Karpas-422 (cell line): ENCODE measurements around the gene CFTR. TPM values are rescaled to one million over a fixed set of nuclear protein-coding genes. Genes with fewer than 3 reads are reported as not detected.
"Not testable (repeated sequence)": the region's sequence is repeated elsewhere in the genome, so short reads cannot be mapped to it uniquely, and the experiment has no call there.

Experiments used
- DNase-seq: peaks from one replicate; pipeline ENCODE4 v3.0.0-alpha.2; 2015
- H2AFZ ChIP-seq: fragments of 200-600 bp; sonication (generic); 2 replicates; pipeline ENCODE4 v1.6.1; 2014; ENCODE audit warnings: antibody characterized with exemption, low read length, mixed read lengths
- H3K27ac ChIP-seq: fragments of 200-600 bp; sonication (generic); 2 replicates; pipeline ENCODE4 v1.5.1; 2014; ENCODE audit warnings: mild to moderate bottlenecking, low read length, moderate library complexity
- H3K27me3 ChIP-seq: fragments of 200-600 bp; sonication (generic); 2 replicates; pipeline ENCODE4 v1.6.1; 2014; ENCODE audit warnings: low read length, mixed read lengths
- H3K36me3 ChIP-seq: fragments of 200-600 bp; sonication (generic); 2 replicates; pipeline ENCODE4 v1.6.1; 2014; ENCODE audit warnings: low read length, mixed read lengths; ENCODE audit not compliant: insufficient read depth
- H3K4me1 ChIP-seq: fragments of 200-600 bp; sonication (generic); 2 replicates; pipeline ENCODE4 v1.6.1; 2014; ENCODE audit warnings: mild to moderate bottlenecking, low read length, mixed read lengths
- H3K4me2 ChIP-seq: fragments of 200-600 bp; sonication (generic); 2 replicates; pipeline ENCODE4 v1.6.1; 2014; ENCODE audit warnings: low read length, low read depth, mild to moderate bottlenecking; ENCODE audit not compliant: poor library complexity, severe bottlenecking
- H3K4me3 ChIP-seq: fragments of 200-600 bp; sonication (generic); 2 replicates; pipeline ENCODE4 v1.5.1; 2014; ENCODE audit warnings: mild to moderate bottlenecking, antibody characterized with exemption, low read length, mixed read lengths
- H3K79me2 ChIP-seq: fragments of 200-600 bp; sonication (generic); 2 replicates; pipeline ENCODE4 v1.6.1; 2014; ENCODE audit warnings: mild to moderate bottlenecking, low read length, mixed read lengths
- H3K9ac ChIP-seq: fragments of 200-600 bp; sonication (generic); 2 replicates; pipeline ENCODE4 v1.6.0; 2014; ENCODE audit warnings: low read length
- H3K9me2 ChIP-seq: fragments of 200-600 bp; sonication (generic), shearing (Covaris generic); replicated peaks from 2 replicates; pipeline ENCODE4 v1.6.0; 2014; ENCODE audit warnings: mild to moderate bottlenecking, low read length, moderate library complexity; ENCODE audit not compliant: insufficient read depth
- H3K9me3 ChIP-seq: fragments of 300-700, 200-600 bp; sonication (generic); 2 replicates; pipeline ENCODE4 v1.6.1; 2014; ENCODE audit warnings: low read length, mixed read lengths
- H4K20me1 ChIP-seq: fragments of 200-600 bp; sonication (generic); 2 replicates; pipeline ENCODE4 v1.6.1; 2014; ENCODE audit warnings: mild to moderate bottlenecking, antibody characterized with exemption, low read length, low read depth; ENCODE audit not compliant: insufficient read depth
- total RNA-seq: library from RNA; depleted of rRNA; stranded (reverse); fragments of >200 nt; shearing (Covaris generic); gene quantifications from 2 replicates; pipeline ENCODE4 v1.2.3, GENCODE V29; 2014; ENCODE audit warnings: low replicate concordance

CFTR gene
- total RNA-seq, 1 experiment from 2014 or later, result not detected

GRCh38 chr7:117460815-117461214 lies 19.0 kb upstream of the CFTR start:
- not testable (repeated sequence) for H3K9me2 ChIP-seq, H3K36me3 ChIP-seq, H3K9me3 ChIP-seq, H3K4me3 ChIP-seq, H3K4me1 ChIP-seq, H3K4me2 ChIP-seq, H3K79me2 ChIP-seq, H3K27me3 ChIP-seq, DNase-seq, H4K20me1 ChIP-seq, H2AFZ ChIP-seq, H3K9ac ChIP-seq, H3K27ac ChIP-seq

- Histone ChIP-seq H3K9ac (no peak overlapping the region), H3K9me2 (no peaks in the 10 kb centered on the region), H2AFZ (no peak overlapping the region), H3K9me3 (no peaks in the 10 kb centered on the region), H3K36me3 (no peaks in the 10 kb centered on the region), H4K20me1 (no peaks in the 10 kb centered on the region), H3K27me3 (no peaks in the 10 kb centered on the region), H3K27ac (no peak overlapping the region), H3K4me1 (no peaks in the 10 kb centered on the region), H3K4me2 (no peak overlapping the region), H3K4me3 (no peak overlapping the region), H3K79me2 (no peaks in the 10 kb centered on the region)
- no peak for DNase-seq
Measured at GRCh38 chr7:117468174-117468573, 11.7 kb upstream of the CFTR start.

GRCh38 chr7:117470777-117471176 lies 9.0 kb upstream of the CFTR start:
- DNase-seq, result no peak
- Histone ChIP-seq H3K4me2 (no peak overlapping the region), H3K27ac (no peak overlapping the region), H3K4me3 (no peak overlapping the region), H4K20me1 (no peaks in the 10 kb centered on the region), H3K9me2 (no peaks in the 10 kb centered on the region), H3K9ac (no peak overlapping the region), H3K4me1 (no peaks in the 10 kb centered on the region), H3K27me3 (no peaks in the 10 kb centered on the region), H3K36me3 (no peaks in the 10 kb centered on the region), H3K9me3 (no peaks in the 10 kb centered on the region), H3K79me2 (no peaks in the 10 kb centered on the region), H2AFZ (no peak overlapping the region)

GRCh38 chr7:117472335-117472734 lies 7.5 kb upstream of the CFTR start:
- H3K9me2 ChIP-seq, result no peaks in the 10 kb centered on the region
- H4K20me1 ChIP-seq, result no peaks in the 10 kb centered on the region
- H3K9me3 ChIP-seq, result no peaks in the 10 kb centered on the region
- H3K27ac ChIP-seq, result no peak overlapping the region
- DNase-seq, result no peak
- H3K4me2 ChIP-seq, result no peak overlapping the region
- H3K4me3 ChIP-seq, result no peak overlapping the region
- no peaks in the 10 kb centered on the region for H3K27me3 ChIP-seq
- H3K36me3 ChIP-seq, result no peaks in the 10 kb centered on the region
- no peaks in the 10 kb centered on the region for H3K79me2 ChIP-seq
- no peak overlapping the region for H2AFZ ChIP-seq
- H3K9ac ChIP-seq, result no peak overlapping the region
- no peaks in the 10 kb centered on the region for H3K4me1 ChIP-seq

GRCh38 chr7:117476557-117477215 lies 3.1 kb upstream of the CFTR start:
- Histone ChIP-seq H3K4me1 (no peaks in the 10 kb centered on the region), H3K9ac (no peak overlapping the region), H3K4me3 (no peak overlapping the region), H3K4me2 (no peak overlapping the region), H4K20me1 (no peaks in the 10 kb centered on the region), H2AFZ (no peak overlapping the region), H3K79me2 (no peaks in the 10 kb centered on the region), H3K27me3 (no peaks in the 10 kb centered on the region), H3K27ac (no peak overlapping the region), H3K9me3 (no peaks in the 10 kb centered on the region), H3K9me2 (no peaks in the 10 kb centered on the region), H3K36me3 (no peaks in the 10 kb centered on the region)
- no peak for DNase-seq

- no peaks in the 10 kb centered on the region for H3K9me3 ChIP-seq
- no peaks in the 10 kb centered on the region for H3K4me1 ChIP-seq
- H3K4me2 ChIP-seq, result no peak overlapping the region
- no peak overlapping the region for H3K27ac ChIP-seq
- H3K27me3 ChIP-seq, result no peaks in the 10 kb centered on the region
- no peak overlapping the region for H3K4me3 ChIP-seq
- H3K9me2 ChIP-seq, result no peaks in the 10 kb centered on the region
- H2AFZ ChIP-seq, result no peak overlapping the region
- no peak overlapping the region for H3K9ac ChIP-seq
- no peaks in the 10 kb centered on the region for H3K79me2 ChIP-seq
- H4K20me1 ChIP-seq, result no peaks in the 10 kb centered on the region
- DNase-seq, result no peak
- no peaks in the 10 kb centered on the region for H3K36me3 ChIP-seq
Measured at GRCh38 chr7:117478836-117479224, 995 bp upstream of the CFTR start.

- DNase-seq, result no peak
- no peaks in the 10 kb centered on the region for H3K4me1 ChIP-seq
- no peaks in the 10 kb centered on the region for H3K79me2 ChIP-seq
- H3K4me3 ChIP-seq, result no peak overlapping the region
- no peaks in the 10 kb centered on the region for H3K36me3 ChIP-seq
- no peak overlapping the region for H2AFZ ChIP-seq
- no peak overlapping the region for H3K9ac ChIP-seq
- H3K4me2 ChIP-seq, result no peak overlapping the region
- no peaks in the 10 kb centered on the region for H3K27me3 ChIP-seq
- no peaks in the 10 kb centered on the region for H3K9me3 ChIP-seq
- H3K27ac ChIP-seq, result no peak overlapping the region
- H4K20me1 ChIP-seq, result no peaks in the 10 kb centered on the region
- no peaks in the 10 kb centered on the region for H3K9me2 ChIP-seq
Measured at GRCh38 chr7:117480055-117480362, 184 bp downstream of the CFTR start.

- no peaks in the 10 kb centered on the region for H3K9me2 ChIP-seq
- H4K20me1 ChIP-seq, result no peaks in the 10 kb centered on the region
- no peak for DNase-seq
- no peak overlapping the region for H3K4me3 ChIP-seq
- H3K36me3 ChIP-seq, result no peaks in the 10 kb centered on the region
- H3K9me3 ChIP-seq, result no peaks in the 10 kb centered on the region
- H3K4me1 ChIP-seq, result no peaks in the 10 kb centered on the region
- no peak overlapping the region for H2AFZ ChIP-seq
- H3K27ac ChIP-seq, result no peak overlapping the region
- no peaks in the 10 kb centered on the region for H3K79me2 ChIP-seq
- no peak overlapping the region for H3K9ac ChIP-seq
- no peaks in the 10 kb centered on the region for H3K27me3 ChIP-seq
- H3K4me2 ChIP-seq, result no peak overlapping the region
Measured at GRCh38 chr7:117480978-117481377, 1.2 kb downstream of the CFTR start.

GRCh38 chr7:117485118-117485620 lies 5.3 kb downstream of the CFTR start:
- no peaks in the 10 kb centered on the region for H3K4me1 ChIP-seq
- H3K4me2 ChIP-seq, result no peak overlapping the region
- no peaks in the 10 kb centered on the region for H4K20me1 ChIP-seq
- H3K9me3 ChIP-seq, result no peaks in the 10 kb centered on the region
- no peaks in the 10 kb centered on the region for H3K79me2 ChIP-seq
- H3K9ac ChIP-seq, result no peak overlapping the region
- H3K9me2 ChIP-seq, result no peaks in the 10 kb centered on the region
- H3K27ac ChIP-seq, result no peak overlapping the region
- no peaks in the 10 kb centered on the region for H3K27me3 ChIP-seq
- no peak overlapping the region for H3K4me3 ChIP-seq
- H2AFZ ChIP-seq, result no peak overlapping the region
- H3K36me3 ChIP-seq, result no peaks in the 10 kb centered on the region
- no peak for DNase-seq
